H9 (cell line): ENCODE data around the gene TMEM114. TPM values are rescaled to one million over a fixed set of nuclear protein-coding genes. Genes with fewer than 3 reads are reported as not detected.

Experiments
- DNase-seq: peaks from one replicate; pipeline ENCODE4 v3.0.0-alpha.2; 2017
- H2AFZ ChIP-seq: one replicate; pipeline ENCODE4 v1.6.1; 2013; ENCODE audit warnings: mild to moderate bottlenecking, low read length, control low read depth, moderate library complexity
- H2AK5ac ChIP-seq: 2 replicates; pipeline ENCODE4 v1.6.1; 2013; ENCODE audit warnings: low read length, control low read depth, mixed read lengths; ENCODE audit not compliant: insufficient read length
- H2BK120ac ChIP-seq: one replicate; pipeline ENCODE4 v1.6.1; 2013; ENCODE audit warnings: low read depth, mild to moderate bottlenecking, low read length, control low read depth, inconsistent platforms; ENCODE audit not compliant: poor library complexity, severe bottlenecking
- H2BK12ac ChIP-seq: 2 replicates; pipeline ENCODE4 v1.6.1; 2013; ENCODE audit warnings: low read length, control low read depth, mixed read lengths, low read depth; ENCODE audit not compliant: insufficient read length
- H2BK15ac ChIP-seq: 2 replicates; pipeline ENCODE4 v1.6.1; 2013; ENCODE audit warnings: low read depth, low read length, control low read depth
- H2BK20ac ChIP-seq: one replicate; pipeline ENCODE4 v1.6.1; 2013; ENCODE audit warnings: low read depth, mild to moderate bottlenecking, low read length, control low read depth, inconsistent platforms; ENCODE audit not compliant: poor library complexity, severe bottlenecking
- H2BK5ac ChIP-seq: 2 replicates; pipeline ENCODE4 v1.6.1; 2013; ENCODE audit warnings: low read length, control low read depth, mixed read lengths; ENCODE audit not compliant: insufficient read length
- H3K14ac ChIP-seq: 2 replicates; pipeline ENCODE4 v1.6.1; 2013; ENCODE audit warnings: low read length, control low read depth; ENCODE audit not compliant: insufficient read depth
- H3K18ac ChIP-seq: 2 replicates; pipeline ENCODE4 v1.6.1; 2013; ENCODE audit warnings: low read depth, mild to moderate bottlenecking, mixed read lengths, low read length, control low read depth; ENCODE audit not compliant: insufficient read length
- H3K23ac ChIP-seq: 2 replicates; pipeline ENCODE4 v1.6.1; 2013; ENCODE audit warnings: low read length, control low read depth, mixed read lengths, low read depth; ENCODE audit not compliant: insufficient read length
- H3K23me2 ChIP-seq: 2 replicates; pipeline ENCODE4 v1.6.1; 2013; ENCODE audit warnings: low read depth, mild to moderate bottlenecking, mixed read lengths, low read length, control low read depth; ENCODE audit not compliant: insufficient read length, poor library complexity, severe bottlenecking
- H3K27ac ChIP-seq: 2 replicates; pipeline ENCODE4 v1.5.1; 2013; ENCODE audit warnings: low read length, control low read depth, mixed read lengths, low read depth; ENCODE audit not compliant: insufficient read length
- H3K27me3 ChIP-seq: 2 replicates; pipeline ENCODE4 v1.6.1; 2013; ENCODE audit warnings: low read length, control low read depth, inconsistent platforms; ENCODE audit not compliant: insufficient read depth
- H3K4ac ChIP-seq: 2 replicates; pipeline ENCODE4 v1.6.1; 2013; ENCODE audit warnings: low read depth, mild to moderate bottlenecking, control low read depth, inconsistent platforms, low read length, moderate library complexity
- H3K4me1 ChIP-seq: 2 replicates; pipeline ENCODE4 v1.6.1; 2013; ENCODE audit warnings: low read length, control low read depth, inconsistent platforms; ENCODE audit not compliant: insufficient read depth
- H3K4me2 ChIP-seq: 2 replicates; pipeline ENCODE4 v1.6.1; 2013; ENCODE audit warnings: low read length, control low read depth, mixed read lengths; ENCODE audit not compliant: insufficient read length, insufficient read depth
- H3K56ac ChIP-seq: 2 replicates; pipeline ENCODE4 v1.6.1; 2013; ENCODE audit warnings: low read depth, mild to moderate bottlenecking, mixed read lengths, low read length, control low read depth; ENCODE audit not compliant: insufficient read length
- H3K79me1 ChIP-seq: 2 replicates; pipeline ENCODE4 v1.6.1; 2013; ENCODE audit warnings: low read depth, mild to moderate bottlenecking, moderate library complexity, low read length, control low read depth, inconsistent platforms; ENCODE audit not compliant: insufficient read depth, poor library complexity, severe bottlenecking
- H3K79me2 ChIP-seq: 2 replicates; pipeline ENCODE4 v1.6.1; 2013; ENCODE audit warnings: low read length, control low read depth, inconsistent platforms; ENCODE audit not compliant: insufficient read depth
- H3K9ac ChIP-seq: 2 replicates; pipeline ENCODE4 v1.6.1; 2013; ENCODE audit warnings: low read length, control low read depth, mixed read lengths; ENCODE audit not compliant: insufficient read length; ENCODE audit errors: extremely low read depth
- H3K9me3 ChIP-seq: one replicate; pipeline ENCODE4 v1.6.1; 2013; ENCODE audit warnings: low read depth, low read length, inconsistent platforms; ENCODE audit not compliant: control insufficient read depth
- H3T11ph ChIP-seq: one replicate; pipeline ENCODE4 v1.6.1; 2013; ENCODE audit warnings: mild to moderate bottlenecking, low read length, control low read depth, inconsistent platforms
- H4K20me1 ChIP-seq: one replicate; pipeline ENCODE4 v1.6.1; 2013; ENCODE audit not compliant: control insufficient read depth, insufficient read length, insufficient read depth
- H4K5ac ChIP-seq: 2 replicates; pipeline ENCODE4 v1.6.1; 2013; ENCODE audit warnings: low read depth, mild to moderate bottlenecking, mixed read lengths, low read length, control low read depth; ENCODE audit not compliant: insufficient read length
- H4K8ac ChIP-seq: replicated peaks from 2 replicates; pipeline ENCODE4 v1.6.1; 2013; ENCODE audit warnings: low read length, control low read depth, mixed read lengths, low read depth; ENCODE audit not compliant: insufficient read length
- H4K91ac ChIP-seq: 2 replicates; pipeline ENCODE4 v1.6.1; 2013; ENCODE audit warnings: low read depth, mild to moderate bottlenecking, moderate library complexity, mixed read lengths, low read length, control low read depth; ENCODE audit not compliant: insufficient read length
- H3K27ac Mint-ChIP-seq, 3 experiments: 2 replicates in 2 of 3; 3 replicates in 1 of 3; pipeline ENCODE4 v1.8.0; 2020 to 2021; ENCODE audit warnings: mixed read lengths in 3 of 3, mild to moderate bottlenecking in 1 of 3, moderate library complexity in 1 of 3
- H3K27me3 Mint-ChIP-seq: 2 replicates; pipeline ENCODE4 v1.8.0; 2021; ENCODE audit warnings: low read depth, mild to moderate bottlenecking, moderate library complexity, mixed read lengths
- H3K36me3 Mint-ChIP-seq, 3 experiments: 2 replicates in 2 of 3; 3 replicates in 1 of 3; pipeline ENCODE4 v1.8.0; 2020 to 2021; ENCODE audit warnings: low read depth in 3 of 3, mixed read lengths in 3 of 3; ENCODE audit not compliant: insufficient read depth in 1 of 3
- H3K4me1 Mint-ChIP-seq, 2 experiments: 2 replicates each; pipeline ENCODE4 v1.8.0; 2020; ENCODE audit warnings: mixed read lengths in 2 of 2
- H3K4me3 Mint-ChIP-seq, 2 experiments: 2 replicates in 1 of 2; 3 replicates in 1 of 2; pipeline ENCODE4 v1.8.0; 2020 to 2021; ENCODE audit warnings: mild to moderate bottlenecking in 2 of 2, mixed read lengths in 2 of 2, moderate library complexity in 1 of 2
- H3K9me3 Mint-ChIP-seq, 2 experiments: 2 replicates in 1 of 2; 3 replicates in 1 of 2; pipeline ENCODE4 v1.8.0; 2020; ENCODE audit warnings: mild to moderate bottlenecking in 2 of 2, mixed read lengths in 2 of 2, moderate library complexity in 1 of 2
- CTCF ChIP-seq: fragments of 200-600 bp; sonication (generic); conservative IDR thresholded peaks from 3 replicates; pipeline ENCODE4 v1.8.0; 2021; ENCODE audit warnings: antibody characterized with exemption, mild to moderate bottlenecking
- WGBS: extraction: QIAGEN DNeasy Blood & Tissue Kit; methylation state at CpG from one replicate; pipeline ENCODE4 v1.1.7; 2013; ENCODE audit warnings: missing lambda C conversion rate, low lambda C conversion rate, mixed read lengths; ENCODE audit not compliant: insufficient read length; ENCODE audit errors: extremely low coverage; 5-methylcytosine and 5-hydroxymethylcytosine counted together
- total RNA-seq: library from RNA; stranded (reverse); gene quantifications from 2 replicates; pipeline ENCODE4 v1.2.1, GENCODE V29; 2021

TMEM114 gene
- total RNA-seq, 1 experiment from 2014 or later = 0.33 TPM

- peaks cover 8% of the 10 kb centered on the region; the same call in 1 of the 2 replicates for H3K79me2 ChIP-seq
- H3K4me2 ChIP-seq = peak overlapping the region; percentile 94
- no peak overlapping the region for H2BK20ac ChIP-seq
- H3K36me3 Mint-ChIP-seq = peaks cover 20 to 33% (median 20%) of the 10 kb centered on the region in 3 experiments; a peak in 6 of 7 replicates
- no peak overlapping the region for H3K23ac ChIP-seq
- H3T11ph ChIP-seq = no peak overlapping the region
- peak overlapping the region; percentile 89 to 100 for H3K4me3 Mint-ChIP-seq
- no peaks in the 10 kb centered on the region for H4K20me1 ChIP-seq
- H3K27me3 ChIP-seq = no peaks in the 10 kb centered on the region
- H3K14ac ChIP-seq = peak overlapping the region; percentile 93; the same call in 1 of the 2 replicates
- no peaks in the 10 kb centered on the region for H3K4me1 ChIP-seq
- peaks cover 5 to 8% of the 10 kb centered on the region in 2 experiments; a peak in 2 of 4 replicates for H3K4me1 Mint-ChIP-seq
- no peak overlapping the region for H3K27ac ChIP-seq
- H4K91ac ChIP-seq = peak overlapping the region; percentile 4
- H3K23me2 ChIP-seq = peaks cover 3% of the 10 kb centered on the region
- no peak overlapping the region for H2BK15ac ChIP-seq
- no peak overlapping the region for H2AFZ ChIP-seq
- peak overlapping the region; percentile 27 for H3K18ac ChIP-seq
- no peak overlapping the region for H2BK120ac ChIP-seq
- H3K9me3 Mint-ChIP-seq = peaks cover 0 to 2% of the 10 kb centered on the region in 2 experiments; a peak in 1 of 5 replicates
- H4K5ac ChIP-seq = peak overlapping the region; percentile 94
- H4K8ac ChIP-seq = no peak overlapping the region
- H3K4ac ChIP-seq = no peak overlapping the region
- H3K79me1 ChIP-seq = no peaks in the 10 kb centered on the region
- no peak for TF ChIP-seq CTCF
- H3K9ac ChIP-seq = peak overlapping the region; percentile 97
- no CpG with 5 or more reads among the region's 4 CpGs for WGBS
- H2BK5ac ChIP-seq = no peak overlapping the region
- no peak overlapping the region for H2AK5ac ChIP-seq
- no peaks in the 10 kb centered on the region for H3K9me3 ChIP-seq
- DNase-seq = no peak
- peak overlapping the region; percentile 57 to 99 (median 94); a peak in 6 of 7 replicates for H3K27ac Mint-ChIP-seq
- H3K27me3 Mint-ChIP-seq = peaks cover 6% of the 10 kb centered on the region
- H2BK12ac ChIP-seq = no peak overlapping the region
- H3K56ac ChIP-seq = peak overlapping the region; percentile 8
Observed at GRCh38 chr16:8622315-8622656, 32.0 kb upstream of the TMEM114 start.
